Bronchial epithelial cell (primary cell): ENCODE measurements around the gene NUP62. TPM values are rescaled to one million over a fixed set of nuclear protein-coding genes. Genes with fewer than 3 reads are reported as not detected.

Experiments used
- DNase-seq: peaks from one replicate; pipeline ENCODE4 v3.0.0-alpha.2; 2010; ENCODE audit warnings: low read depth
- FAIRE-seq: peaks from 2 replicates; lab custom pipeline; 2011; peaks lifted over from hg19 to GRCh38; lab: Jason Lieb, UNC
- H3K27me3 ChIP-seq: 2 replicates; pipeline ENCODE4 v1.5.1; 2011; ENCODE audit warnings: low read length; ENCODE audit not compliant: control insufficient read depth, insufficient read depth
- H3K36me3 ChIP-seq: 2 replicates; pipeline ENCODE4 v1.5.1; 2011; ENCODE audit warnings: low read length; ENCODE audit not compliant: control insufficient read depth, insufficient read depth
- H3K4me3 ChIP-seq: 2 replicates; pipeline ENCODE4 v1.5.1; 2011; ENCODE audit warnings: mild to moderate bottlenecking, low read depth, low read length, control low read depth
- total RNA-seq: library from RNA; depleted of rRNA; stranded (reverse); fragments of >200 nt; gene quantifications from 2 replicates; pipeline ENCODE4 v1.2.1, GENCODE V29; 2014
- TF ChIP-seq, protein P1 (sequence below): IDR thresholded peaks from 2 replicates; pipeline ENCODE4 v1.5.1; 2011; ENCODE audit warnings: mild to moderate bottlenecking, moderate library complexity, low read length, control low read depth, inconsistent platforms; ENCODE audit not compliant: insufficient read depth, severe bottlenecking

NUP62 gene
- total RNA-seq, 1 donor from 2014 or later, result 12.1 TPM

DNA sequence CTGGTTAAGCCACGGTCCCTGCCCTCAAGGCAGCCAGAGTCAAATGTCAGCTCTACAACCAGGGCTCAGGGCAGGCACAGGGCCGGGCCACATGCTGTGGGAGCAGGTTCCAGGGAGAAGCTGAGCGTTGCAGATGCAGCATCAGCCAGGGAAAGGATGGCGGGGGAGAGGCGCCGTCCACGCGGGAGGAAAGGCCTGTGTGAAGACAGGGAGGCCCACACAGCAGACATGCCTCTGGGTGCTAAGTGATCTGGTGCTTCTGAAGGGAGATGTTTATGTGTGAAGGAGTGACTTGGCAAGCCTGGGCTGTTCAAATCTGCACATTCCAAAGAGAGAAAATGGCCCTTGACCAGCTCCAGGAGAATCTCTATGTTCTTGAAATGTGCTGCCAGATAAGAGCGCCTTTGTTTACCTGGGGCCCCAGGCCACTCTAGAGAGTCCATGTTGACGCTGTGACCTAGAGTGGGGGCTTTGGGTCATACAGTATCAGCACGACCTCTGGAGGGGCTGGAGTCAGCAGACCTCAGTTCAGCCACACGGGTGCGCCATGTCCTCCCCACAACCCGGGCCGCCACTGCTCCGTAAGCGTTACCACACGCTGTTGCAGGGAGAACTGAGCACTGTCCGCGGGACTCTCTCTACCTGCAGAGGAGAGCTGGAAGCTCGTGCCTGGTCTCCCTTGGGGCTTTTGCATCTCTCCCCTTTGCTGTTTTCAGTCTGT is 16.2 kb downstream of the NUP62 start:
- Histone ChIP-seq H3K27me3 (no peaks in the 10 kb centered on the region), H3K36me3 (peaks cover 20% of the 10 kb centered on the region), H3K4me3 (no peak overlapping the region)
- FAIRE-seq (no peak), DNase-seq (no peak)
- TF ChIP-seq, protein P1, sequence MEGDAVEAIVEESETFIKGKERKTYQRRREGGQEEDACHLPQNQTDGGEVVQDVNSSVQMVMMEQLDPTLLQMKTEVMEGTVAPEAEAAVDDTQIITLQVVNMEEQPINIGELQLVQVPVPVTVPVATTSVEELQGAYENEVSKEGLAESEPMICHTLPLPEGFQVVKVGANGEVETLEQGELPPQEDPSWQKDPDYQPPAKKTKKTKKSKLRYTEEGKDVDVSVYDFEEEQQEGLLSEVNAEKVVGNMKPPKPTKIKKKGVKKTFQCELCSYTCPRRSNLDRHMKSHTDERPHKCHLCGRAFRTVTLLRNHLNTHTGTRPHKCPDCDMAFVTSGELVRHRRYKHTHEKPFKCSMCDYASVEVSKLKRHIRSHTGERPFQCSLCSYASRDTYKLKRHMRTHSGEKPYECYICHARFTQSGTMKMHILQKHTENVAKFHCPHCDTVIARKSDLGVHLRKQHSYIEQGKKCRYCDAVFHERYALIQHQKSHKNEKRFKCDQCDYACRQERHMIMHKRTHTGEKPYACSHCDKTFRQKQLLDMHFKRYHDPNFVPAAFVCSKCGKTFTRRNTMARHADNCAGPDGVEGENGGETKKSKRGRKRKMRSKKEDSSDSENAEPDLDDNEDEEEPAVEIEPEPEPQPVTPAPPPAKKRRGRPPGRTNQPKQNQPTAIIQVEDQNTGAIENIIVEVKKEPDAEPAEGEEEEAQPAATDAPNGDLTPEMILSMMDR, result no peak

GRCh38 chr19:49911381-49912145 is 17.7 kb downstream of the NUP62 start:
- no peaks in the 10 kb centered on the region for H3K27me3 ChIP-seq
- no peak for DNase-seq
- TF ChIP-seq, protein P1, result no peak
- peaks cover 25% of the 10 kb centered on the region for H3K36me3 ChIP-seq
- no peak overlapping the region for H3K4me3 ChIP-seq
- no peak for FAIRE-seq

DNA sequence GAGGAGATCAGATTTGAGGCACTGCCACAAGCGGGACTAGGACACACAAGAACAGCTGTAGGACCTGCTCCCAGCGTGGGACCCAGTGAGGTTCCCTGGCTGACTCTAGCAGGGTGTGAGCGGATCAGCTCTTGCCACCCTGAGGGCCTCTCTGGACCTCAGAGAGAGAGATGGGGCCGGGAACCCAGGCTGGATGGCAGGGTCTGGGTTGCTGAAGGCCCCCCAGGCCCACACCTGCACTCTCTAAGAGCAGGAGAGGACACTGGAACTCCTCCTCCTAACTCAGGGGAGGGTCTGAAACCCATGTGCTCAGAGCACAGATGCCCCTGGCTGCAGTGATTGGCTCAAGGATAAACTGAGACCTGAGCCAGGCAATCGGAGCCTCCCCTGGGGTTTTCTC is 19.1 kb downstream of the NUP62 start:
- Histone ChIP-seq H3K36me3 (peaks cover 19% of the 10 kb centered on the region), H3K4me3 (no peak overlapping the region), H3K27me3 (no peaks in the 10 kb centered on the region)
- DNase-seq, result no peak
- no peak for FAIRE-seq
- TF ChIP-seq, protein P1, result no peak

DNA sequence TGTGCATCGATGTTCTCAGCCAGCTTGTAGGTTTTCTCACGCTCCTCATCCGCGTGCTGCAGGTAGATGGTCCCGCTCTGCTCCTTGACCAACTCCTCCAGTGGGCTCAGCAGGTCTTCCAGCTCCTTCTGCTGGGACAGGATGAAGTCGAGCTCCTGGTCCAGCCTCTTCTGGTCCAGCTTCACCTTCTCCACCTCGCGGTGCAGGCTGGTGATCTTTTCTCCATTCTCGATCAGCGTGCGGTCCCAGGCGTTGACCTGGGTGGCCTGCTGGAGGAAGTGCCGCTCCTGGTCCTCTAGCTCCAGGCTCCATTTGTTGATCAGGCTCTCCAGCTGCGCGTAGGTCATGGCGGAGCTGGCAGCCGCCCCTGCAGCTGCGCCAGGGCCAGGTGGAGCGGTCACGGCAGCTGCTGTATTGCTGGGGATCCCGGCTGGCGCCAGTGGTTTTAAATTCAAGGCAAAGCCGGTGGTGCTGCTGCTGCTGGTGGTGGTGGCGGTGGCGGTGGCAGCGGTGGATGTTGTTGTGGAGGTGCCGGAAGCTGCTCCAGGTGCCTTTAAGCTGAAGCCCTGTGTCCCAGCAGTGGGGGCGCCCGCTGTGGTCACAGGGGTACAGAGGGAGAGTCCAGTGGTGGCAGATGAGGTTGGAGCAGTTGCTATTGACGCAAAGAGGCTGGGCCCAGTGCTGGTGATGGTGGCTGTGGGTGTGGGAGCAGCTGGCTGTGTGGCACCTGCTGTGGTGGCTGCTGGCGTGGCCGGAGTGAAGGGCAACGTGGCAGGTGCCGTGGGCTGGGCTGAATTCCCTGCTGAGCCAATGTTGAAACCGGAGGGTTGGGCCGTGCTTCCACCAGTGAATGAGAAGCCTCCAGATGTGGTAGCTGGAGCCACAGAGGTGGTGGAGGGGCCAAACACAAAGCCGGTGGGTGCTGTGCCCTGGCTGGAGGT is 20.6 kb downstream of the NUP62 start:
- no peak overlapping the region for H3K4me3 ChIP-seq
- H3K36me3 ChIP-seq, result peaks cover 14% of the 10 kb centered on the region
- FAIRE-seq (no peak), DNase-seq (no peak)
- TF ChIP-seq, protein P1, result no peak
- H3K27me3 ChIP-seq, result no peaks in the 10 kb centered on the region

DNA sequence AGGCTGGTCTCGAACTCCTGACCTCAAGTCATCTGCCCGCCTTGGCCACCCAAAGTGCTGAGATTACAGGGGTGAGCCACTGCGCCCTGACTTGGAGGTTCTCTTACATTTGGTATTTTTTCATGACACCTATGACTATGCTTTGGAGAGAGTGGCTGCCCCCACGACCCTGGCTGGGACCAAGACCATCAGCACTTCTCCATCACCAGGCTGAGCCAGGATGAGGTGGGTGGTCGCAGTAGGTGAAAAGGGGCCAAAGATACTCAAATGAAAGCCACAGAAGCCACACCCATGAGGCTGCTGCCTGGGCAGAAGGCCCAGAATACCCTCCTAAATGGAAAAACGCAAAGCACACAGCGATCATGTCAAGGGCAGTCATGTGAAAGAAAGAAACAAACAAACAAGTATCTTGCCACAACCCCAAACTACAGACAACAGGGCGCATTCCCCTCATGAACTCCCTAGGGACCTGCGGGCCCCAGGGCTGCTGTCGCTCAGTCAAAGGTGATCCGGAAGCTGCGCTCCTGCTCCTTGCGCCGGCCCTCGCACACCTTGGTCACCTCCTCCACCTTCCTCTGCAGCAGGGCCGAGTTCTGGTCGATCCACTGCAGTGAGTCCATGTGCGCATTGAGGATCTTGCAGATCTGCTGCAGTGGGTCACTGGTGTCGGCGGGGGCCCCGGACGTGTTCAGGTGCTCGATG is 21.4 kb downstream of the NUP62 start:
- DNase-seq (no peak), FAIRE-seq (no peak)
- TF ChIP-seq, protein P1, result no peak
- Histone ChIP-seq H3K36me3 (peaks cover 13% of the 10 kb centered on the region), H3K4me3 (no peak overlapping the region), H3K27me3 (no peaks in the 10 kb centered on the region)
